SK-N-SH treated with all-trans-retinoic acid at 6 μM for 48 hours (cell line): ENCODE data around the gene ADPRHL1.

ENCODE experiments used
- ATAC-seq: fragments of 200-7000 bp; cut with Tn5 transposase; 3 replicates; pipeline ENCODE4 v1.9.1; 2020; ENCODE audit warnings: mild to moderate bottlenecking, moderate library complexity
- ARNTL ChIP-seq: fragments of 450-650 bp; formaldehyde crosslinking; IDR thresholded peaks from 2 replicates; pipeline ENCODE4 v1.5.0; 2020; ENCODE audit warnings: low read depth, mild to moderate bottlenecking, moderate library complexity, borderline replicate concordance
- BACH2 ChIP-seq: fragments of 250-450 bp; sonication (Bioruptor Pico); IDR thresholded peaks from 2 replicates; pipeline ENCODE4 v1.9.0; 2021; ENCODE audit warnings: mild to moderate bottlenecking, borderline replicate concordance
- CREB5 ChIP-seq: fragments of 250-450 bp; sonication (Bioruptor Pico); IDR thresholded peaks from 2 replicates; pipeline ENCODE4 v1.5.1; 2020; ENCODE audit warnings: low read depth, mild to moderate bottlenecking, moderate library complexity
- CSDC2 ChIP-seq: fragments of 250-450 bp; sonication (Bioruptor Pico); IDR thresholded peaks from 2 replicates; pipeline ENCODE4 v1.5.0; 2020; ENCODE audit warnings: mild to moderate bottlenecking, moderate library complexity
- CSRNP3 ChIP-seq: fragments of 250-450 bp; sonication (Bioruptor Pico); IDR thresholded peaks from 2 replicates; pipeline ENCODE4 v1.5.1; 2021; ENCODE audit warnings: mild to moderate bottlenecking, moderate library complexity
- ESRRG ChIP-seq: fragments of 250-450 bp; sonication (Bioruptor Pico); IDR thresholded peaks from 2 replicates; pipeline ENCODE4 v1.6.1; 2021; ENCODE audit warnings: mild to moderate bottlenecking
- GLIS3 ChIP-seq: fragments of 250-450 bp; sonication (Bioruptor Pico); IDR thresholded peaks from 2 replicates; pipeline ENCODE4 v1.5.0; 2020; ENCODE audit warnings: mild to moderate bottlenecking, moderate library complexity
- OSR1 ChIP-seq: fragments of 250-450 bp; sonication (Bioruptor Pico); IDR thresholded peaks from 2 replicates; pipeline ENCODE4 v1.8.0; 2022; ENCODE audit warnings: moderate library complexity, mild to moderate bottlenecking, inconsistent platforms
- PATZ1 ChIP-seq: fragments of 250-450 bp; sonication (Bioruptor Pico); IDR thresholded peaks from 2 replicates; pipeline ENCODE4 v1.8.0; 2020; ENCODE audit warnings: mild to moderate bottlenecking, moderate library complexity, borderline replicate concordance
- POU6F1 ChIP-seq: fragments of 250-450 bp; sonication (Bioruptor Pico); IDR thresholded peaks from 2 replicates; pipeline ENCODE4 v1.8.0; 2021; ENCODE audit warnings: low read depth, mild to moderate bottlenecking, moderate library complexity, borderline replicate concordance
- PPARA ChIP-seq: fragments of 250-450 bp; sonication (Bioruptor Pico); IDR thresholded peaks from 2 replicates; pipeline ENCODE4 v1.5.0; 2020; ENCODE audit warnings: mild to moderate bottlenecking, borderline replicate concordance
- RARB ChIP-seq: fragments of 250-450 bp; sonication (Bioruptor Pico); IDR thresholded peaks from 2 replicates; pipeline ENCODE4 v1.8.0; 2021; ENCODE audit warnings: mild to moderate bottlenecking, moderate library complexity
- SNAI2 ChIP-seq: fragments of 250-450 bp; sonication (Bioruptor Pico); IDR thresholded peaks from 2 replicates; pipeline ENCODE4 v1.5.0; 2020; ENCODE audit warnings: mild to moderate bottlenecking, moderate library complexity
- TCF4 ChIP-seq: fragments of 250-450 bp; sonication (Bioruptor Pico); IDR thresholded peaks from 2 replicates; pipeline ENCODE4 v1.8.0; 2021; ENCODE audit warnings: mild to moderate bottlenecking, moderate library complexity, borderline replicate concordance
- TOX ChIP-seq: fragments of 250-450 bp; sonication (Bioruptor Pico); IDR thresholded peaks from 2 replicates; pipeline ENCODE4 v1.8.0; 2021; ENCODE audit warnings: mild to moderate bottlenecking, moderate library complexity, borderline replicate concordance
- TSHZ2 ChIP-seq: fragments of 250-450 bp; sonication (Bioruptor Pico); IDR thresholded peaks from 2 replicates; pipeline ENCODE4 v1.5.0; 2020; ENCODE audit warnings: mild to moderate bottlenecking, moderate library complexity
- ZC3H10 ChIP-seq: fragments of 250-450 bp; sonication (Bioruptor Pico); IDR thresholded peaks from 2 replicates; pipeline ENCODE4 v1.5.1; 2021; ENCODE audit warnings: mild to moderate bottlenecking, moderate library complexity
- ZFP3 ChIP-seq: fragments of 250-450 bp; sonication (Bioruptor Pico); IDR thresholded peaks from 2 replicates; pipeline ENCODE4 v1.5.0; 2020; ENCODE audit warnings: mild to moderate bottlenecking, moderate library complexity
- ZFP30 ChIP-seq: fragments of 450-650 bp; formaldehyde crosslinking; IDR thresholded peaks from 2 replicates; pipeline ENCODE4 v1.5.0; 2022; ENCODE audit warnings: mild to moderate bottlenecking, moderate library complexity
- ZNF565 ChIP-seq: fragments of 450-650 bp; formaldehyde crosslinking; conservative IDR thresholded peaks from 2 replicates; pipeline ENCODE4 v1.5.0; 2020; ENCODE audit warnings: low read depth, mild to moderate bottlenecking, moderate library complexity
- ZNF70 ChIP-seq: fragments of 450-650 bp; formaldehyde crosslinking; IDR thresholded peaks from 2 replicates; pipeline ENCODE4 v1.5.0; 2020; ENCODE audit warnings: mild to moderate bottlenecking, moderate library complexity
- ZNF8 ChIP-seq: fragments of 450-650 bp; formaldehyde crosslinking; IDR thresholded peaks from 2 replicates; pipeline ENCODE4 v1.5.0; 2020; ENCODE audit warnings: mild to moderate bottlenecking, moderate library complexity

Gene ADPRHL1

GRCh38 chr13:113448885-113449692, 4.2 kb downstream of the ADPRHL1 start:
- TF ChIP-seq POU6F1 (CRISPR knock-in tag) (no peak), SNAI2 (no peak), RARB (no peak), CSRNP3 (CRISPR knock-in tag) (no peak), BACH2 (CRISPR knock-in tag) (no peak), CREB5 (CRISPR knock-in tag) (no peak), ZFP30 (CRISPR knock-in tag) (no peak), GLIS3 (CRISPR knock-in tag) (no peak), ESRRG (CRISPR knock-in tag) (no peak), CSDC2 (no peak), ZNF8 (CRISPR knock-in tag) (no peak), ZNF70 (CRISPR knock-in tag) (no peak), ZC3H10 (no peak), PPARA (no peak), ZFP3 (CRISPR knock-in tag) (no peak)

GRCh38 chr13:113448545-113448884, 4.8 kb downstream of the ADPRHL1 start:
- no peak for TF ChIP-seq ZFP3 (CRISPR knock-in tag)
- no peak for TF ChIP-seq RARB
- TF ChIP-seq ZNF70 (CRISPR knock-in tag), result no peak
- ATAC-seq, result no peak

More at GRCh38 chr13:113448885-113449692, 4.2 kb downstream of the ADPRHL1 start:
- no peak for ATAC-seq

- no peak for TF ChIP-seq ZC3H10
- TF ChIP-seq ARNTL, result no peak
- TF ChIP-seq ZFP3 (CRISPR knock-in tag), result no peak
- TF ChIP-seq RARB, result no peak
- TF ChIP-seq ESRRG (CRISPR knock-in tag), result no peak
- no peak for TF ChIP-seq SNAI2
- no peak for TF ChIP-seq CREB5 (CRISPR knock-in tag)
- no peak for TF ChIP-seq ZNF565 (CRISPR knock-in tag)
- no peak for TF ChIP-seq PPARA
- no peak for TF ChIP-seq PATZ1 (CRISPR knock-in tag)
- no peak for TF ChIP-seq POU6F1 (CRISPR knock-in tag)
- TF ChIP-seq GLIS3 (CRISPR knock-in tag), result no peak
- no peak for TF ChIP-seq ZFP30 (CRISPR knock-in tag)
- no peak for TF ChIP-seq OSR1 (CRISPR knock-in tag)
- no peak for TF ChIP-seq TCF4 (CRISPR knock-in tag)
- no peak for TF ChIP-seq BACH2 (CRISPR knock-in tag)
- no peak for TF ChIP-seq TSHZ2 (CRISPR knock-in tag)
- TF ChIP-seq TOX (CRISPR knock-in tag), result no peak
- no peak for TF ChIP-seq ZNF70 (CRISPR knock-in tag)
- TF ChIP-seq ZNF8 (CRISPR knock-in tag), result no peak
- no peak for ATAC-seq
Measured at GRCh38 chr13:113447596-113447995, 5.7 kb downstream of the ADPRHL1 start.
